HCT116 (cell line): Measurements from ENCODE around the gene CAMK2A. TPM values are rescaled to one million over a fixed set of nuclear protein-coding genes. Genes with fewer than 3 reads are reported as not detected.
A peak's percentile ranks its signal among the peaks of the same experiment; 100 is the strongest.

Experiments used
- ATAC-seq: fragments of 200-7000 bp; cut with Tn5 transposase; 2 replicates; pipeline ENCODE4 v1.9.1; 2020; ENCODE audit warnings: mild to moderate bottlenecking, moderate library complexity
- BruUV-seq: library from RNA; stranded (reverse); fragments of 400-500 nt; replicated peaks from 2 replicates; lab custom pipeline; 2021; lab: Mats Ljungman, UMichigan
- CTCF ChIA-PET: fragments of 300-600 bp; sonication (Branson Sonifier 250); formaldehyde crosslinking; loops from one replicate; lab custom pipeline; 2021; ENCODE audit warnings: antibody characterized with exemption; lab: Charles Lee
- POLR2A ChIA-PET: fragments of 300-600, 350-600 bp; sonication (Branson Sonifier 250); formaldehyde crosslinking; loops from one replicate; lab custom pipeline; 2021; ENCODE audit warnings: antibody characterized with exemption; lab: Charles Lee
- RAD21 ChIA-PET, 2 experiments: fragments of 300-600 bp; sonication (Branson Sonifier 250); formaldehyde crosslinking; loops; one replicate each; lab custom pipeline; 2023; ENCODE audit warnings: low total read pairs in 2 of 2; ENCODE audit not compliant: uncharacterized antibody in 2 of 2, unreplicated experiment in 2 of 2, low non-redundant PET in 1 of 2; lab: Charles Lee
- DNase-seq: peaks from one replicate; pipeline ENCODE4 v3.0.0-alpha.2; 2010; ENCODE audit warnings: low read depth, low spot score
- H2AFZ ChIP-seq: fragments of 200-600 bp; shearing (Covaris generic), sonication (generic); 2 replicates; pipeline ENCODE4 v1.6.1; 2017; ENCODE audit warnings: low read depth, mixed run types, mixed read lengths, antibody characterized with exemption, low read length; ENCODE audit not compliant: poor library complexity, severe bottlenecking
- H3K27ac ChIP-seq: 2 replicates; pipeline ENCODE4 v1.5.1; 2012; ENCODE audit warnings: low read depth, low read length
- H3K27me3 ChIP-seq: fragments of 200-600 bp; sonication (generic); 2 replicates; pipeline ENCODE4 v1.6.1; 2016; ENCODE audit warnings: mixed run types, low read length, mixed read lengths; ENCODE audit not compliant: insufficient read depth
- H3K36me3 ChIP-seq, 2 experiments: fragments of 200-500 bp in 1 of 2; fragments of 200-600 bp in 1 of 2; sonication (Bioruptor generic) in 1 of 2; sonication (generic) in 1 of 2; 2 replicates each; pipeline versions ENCODE4 v1.5.1 to v1.6.1; 2014 to 2016; ENCODE audit warnings: low read length in 2 of 2, inconsistent platforms in 1 of 2, mixed read lengths in 1 of 2, mixed run types in 1 of 2; ENCODE audit not compliant: insufficient read depth in 2 of 2, control insufficient read depth in 1 of 2
- H3K4me1 ChIP-seq, 2 experiments: fragments of 200-600 bp in 1 of 2; sonication (generic) in 1 of 2; 2 replicates each; pipeline versions ENCODE4 v1.5.1 to v1.6.1; 2012 to 2017; ENCODE audit warnings: low read length in 2 of 2, inconsistent platforms in 1 of 2, mild to moderate bottlenecking in 1 of 2, mixed read lengths in 1 of 2, mixed run types in 1 of 2, moderate library complexity in 1 of 2; ENCODE audit not compliant: insufficient read depth in 2 of 2, control insufficient read depth in 1 of 2
- H3K4me2 ChIP-seq: fragments of 200-600 bp; sonication (generic); 2 replicates; pipeline ENCODE4 v1.6.1; 2017; ENCODE audit warnings: mixed run types, low read length, mixed read lengths
- H3K4me3 ChIP-seq, 2 experiments: fragments of 200-600 bp in 1 of 2; sonication (generic) in 1 of 2; replicated peaks in 1 of 2; 2 replicates each; pipeline ENCODE4 v1.5.1; 2011 to 2016; ENCODE audit warnings: low read length in 2 of 2, control low read depth in 1 of 2, low read depth in 1 of 2, mild to moderate bottlenecking in 1 of 2, mixed read lengths in 1 of 2, mixed run types in 1 of 2
- H3K79me2 ChIP-seq: fragments of 200-600 bp; sonication (generic); 2 replicates; pipeline ENCODE4 v1.6.1; 2017; ENCODE audit warnings: mild to moderate bottlenecking, mixed run types, low read length, moderate library complexity, mixed read lengths; ENCODE audit not compliant: insufficient read depth
- H3K9ac ChIP-seq: fragments of 200-600 bp; sonication (generic); 2 replicates; pipeline ENCODE4 v1.6.1; 2016; ENCODE audit warnings: low read length, mixed read lengths
- H3K9me2 ChIP-seq: fragments of 200-600 bp; sonication (generic), shearing (Covaris generic); 2 replicates; pipeline ENCODE4 v1.6.1; 2017; ENCODE audit warnings: mixed run types, mild to moderate bottlenecking, moderate library complexity; ENCODE audit not compliant: insufficient read depth
- H3K9me3 ChIP-seq, 2 experiments: fragments of 200-500 bp in 1 of 2; fragments of 200-600 bp in 1 of 2; sonication (Bioruptor generic) in 1 of 2; sonication (generic) in 1 of 2; 2 replicates each; pipeline ENCODE4 v1.6.1; 2014 to 2017; ENCODE audit warnings: low read length in 2 of 2, mixed read lengths in 2 of 2, inconsistent platforms in 1 of 2, low read depth in 1 of 2, mild to moderate bottlenecking in 1 of 2, mixed run types in 1 of 2, moderate library complexity in 1 of 2; ENCODE audit not compliant: control insufficient read depth in 1 of 2, insufficient read depth in 1 of 2
- H4K20me1 ChIP-seq: fragments of 200-600 bp; sonication (generic), shearing (Covaris generic); 2 replicates; pipeline ENCODE4 v1.6.1; 2017; ENCODE audit warnings: mixed run types, mild to moderate bottlenecking, moderate library complexity; ENCODE audit not compliant: insufficient read depth
- ATF3 ChIP-seq: IDR thresholded peaks from 2 replicates; pipeline ENCODE4 v1.6.1; 2012
- CEBPB ChIP-seq: IDR thresholded peaks from 2 replicates; pipeline ENCODE4 v1.6.1; 2012; ENCODE audit warnings: low read depth
- ELF1 ChIP-seq: IDR thresholded peaks from 2 replicates; pipeline ENCODE4 v1.6.1; 2012; ENCODE audit warnings: low read depth, borderline replicate concordance
- EZH2 ChIP-seq: fragments of 200-600 bp; sonication (generic); IDR thresholded peaks from 2 replicates; pipeline ENCODE4 v1.6.1; 2017; ENCODE audit warnings: antibody characterized with exemption, mixed run types
- POLR2AphosphoS5 ChIP-seq: IDR thresholded peaks from 2 replicates; pipeline ENCODE4 v1.6.1; 2011; ENCODE audit warnings: mild to moderate bottlenecking, low read depth, low read length, moderate library complexity
- SP1 ChIP-seq: IDR thresholded peaks from 2 replicates; pipeline ENCODE4 v1.6.1; 2012; ENCODE audit warnings: low read depth
- SRF ChIP-seq: IDR thresholded peaks from 2 replicates; pipeline ENCODE4 v1.6.1; 2012; ENCODE audit warnings: low read depth
- YY1 ChIP-seq: IDR thresholded peaks from 2 replicates; pipeline ENCODE4 v1.6.1; 2011; ENCODE audit warnings: low read length, low read depth, moderate library complexity, mild to moderate bottlenecking; ENCODE audit not compliant: insufficient replicate concordance; ENCODE audit errors: extremely low read depth
- ZBTB33 ChIP-seq: IDR thresholded peaks from 2 replicates; pipeline ENCODE4 v1.6.1; 2011; ENCODE audit warnings: mild to moderate bottlenecking, low read length, moderate library complexity; ENCODE audit not compliant: insufficient replicate concordance; ENCODE audit errors: extremely low read depth
- ZFX ChIP-seq: fragments of 450-650 bp; IDR thresholded peaks from 2 replicates; pipeline ENCODE4 v1.6.1; 2017
- intact Hi-C: fragments of 100-400 bp; cut with micrococcal nuclease; formaldehyde crosslinking; loops from 2 replicates; pipeline ENCODE4 v1.10.0; 2022
- total RNA-seq: library from RNA; stranded (reverse); gene quantifications from one replicate; pipeline ENCODE4 v1.2.1, GENCODE V29; 2021; ENCODE audit not compliant: unreplicated experiment
- TF ChIP-seq, protein P1 (sequence below): IDR thresholded peaks from 2 replicates; pipeline ENCODE4 v1.6.1; 2012; ENCODE audit warnings: low read depth

The CAMK2A gene
- total RNA-seq, 1 experiment from 2014 or later, result not detected

DNA sequence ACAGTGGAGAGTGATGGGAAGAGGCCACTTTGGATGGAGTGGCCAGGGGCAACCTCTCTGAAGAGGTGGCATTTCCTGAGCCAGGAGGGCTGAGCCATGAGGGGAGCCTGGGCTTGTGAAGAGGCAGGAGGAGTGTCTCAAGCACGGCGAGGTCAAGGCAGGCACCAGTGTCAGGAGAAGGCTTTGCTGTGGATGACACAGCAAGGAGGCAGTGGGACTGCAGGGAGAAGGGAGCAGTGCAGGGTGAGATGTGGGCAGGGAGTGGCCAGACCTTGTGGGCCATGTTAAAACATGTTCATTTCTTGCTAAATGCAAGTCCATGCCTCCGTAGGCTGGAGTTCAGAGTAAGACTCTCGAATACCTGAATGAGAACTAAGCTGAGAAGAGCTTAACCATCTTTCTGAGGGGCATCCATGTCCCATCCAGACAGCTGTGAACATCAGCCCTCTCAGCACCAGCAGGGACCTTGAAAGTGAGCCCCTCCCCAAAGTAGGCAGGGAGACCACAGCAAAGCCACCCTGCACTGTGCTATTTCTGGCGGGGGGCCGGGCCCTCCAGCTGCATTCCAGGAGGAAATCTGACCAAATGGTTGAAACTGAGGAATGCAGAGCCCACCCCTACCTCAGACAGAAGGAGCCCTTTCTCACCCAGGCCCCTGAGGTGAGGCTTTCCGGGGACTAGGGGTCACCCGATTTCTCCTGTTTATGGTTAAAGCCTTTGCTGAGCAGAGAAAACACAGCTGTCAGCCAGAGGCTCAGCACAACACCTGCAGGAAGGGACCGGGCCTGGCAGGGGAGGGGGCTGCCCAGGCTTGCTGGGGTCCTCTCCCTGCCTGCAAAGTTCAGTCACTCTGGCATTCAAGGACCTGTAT is 29.3 kb upstream of the CAMK2A start:
- no peaks in the 10 kb centered on the region for H3K79me2 ChIP-seq
- H3K9ac ChIP-seq, result no peak overlapping the region
- H3K9me2 ChIP-seq, result no peaks in the 10 kb centered on the region
- peaks cover 16 to 59% of the 10 kb centered on the region in 2 experiments for H3K4me1 ChIP-seq
- BruUV-seq, result no TSS peak
- no peak overlapping the region for H2AFZ ChIP-seq
- no peaks in the 10 kb centered on the region for H4K20me1 ChIP-seq
- RAD21 ChIA-PET, result no interaction called here
- no peaks in the 10 kb centered on the region for H3K36me3 ChIP-seq
- ATAC-seq (no peak), DNase-seq (no peak)
- TF ChIP-seq ATF3, result no peak
- TF ChIP-seq SRF, result no peak
- TF ChIP-seq YY1, result no peak
- TF ChIP-seq CEBPB, result no peak
- TF ChIP-seq, protein P1, sequence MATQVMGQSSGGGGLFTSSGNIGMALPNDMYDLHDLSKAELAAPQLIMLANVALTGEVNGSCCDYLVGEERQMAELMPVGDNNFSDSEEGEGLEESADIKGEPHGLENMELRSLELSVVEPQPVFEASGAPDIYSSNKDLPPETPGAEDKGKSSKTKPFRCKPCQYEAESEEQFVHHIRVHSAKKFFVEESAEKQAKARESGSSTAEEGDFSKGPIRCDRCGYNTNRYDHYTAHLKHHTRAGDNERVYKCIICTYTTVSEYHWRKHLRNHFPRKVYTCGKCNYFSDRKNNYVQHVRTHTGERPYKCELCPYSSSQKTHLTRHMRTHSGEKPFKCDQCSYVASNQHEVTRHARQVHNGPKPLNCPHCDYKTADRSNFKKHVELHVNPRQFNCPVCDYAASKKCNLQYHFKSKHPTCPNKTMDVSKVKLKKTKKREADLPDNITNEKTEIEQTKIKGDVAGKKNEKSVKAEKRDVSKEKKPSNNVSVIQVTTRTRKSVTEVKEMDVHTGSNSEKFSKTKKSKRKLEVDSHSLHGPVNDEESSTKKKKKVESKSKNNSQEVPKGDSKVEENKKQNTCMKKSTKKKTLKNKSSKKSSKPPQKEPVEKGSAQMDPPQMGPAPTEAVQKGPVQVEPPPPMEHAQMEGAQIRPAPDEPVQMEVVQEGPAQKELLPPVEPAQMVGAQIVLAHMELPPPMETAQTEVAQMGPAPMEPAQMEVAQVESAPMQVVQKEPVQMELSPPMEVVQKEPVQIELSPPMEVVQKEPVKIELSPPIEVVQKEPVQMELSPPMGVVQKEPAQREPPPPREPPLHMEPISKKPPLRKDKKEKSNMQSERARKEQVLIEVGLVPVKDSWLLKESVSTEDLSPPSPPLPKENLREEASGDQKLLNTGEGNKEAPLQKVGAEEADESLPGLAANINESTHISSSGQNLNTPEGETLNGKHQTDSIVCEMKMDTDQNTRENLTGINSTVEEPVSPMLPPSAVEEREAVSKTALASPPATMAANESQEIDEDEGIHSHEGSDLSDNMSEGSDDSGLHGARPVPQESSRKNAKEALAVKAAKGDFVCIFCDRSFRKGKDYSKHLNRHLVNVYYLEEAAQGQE, result no peak
- no peak for TF ChIP-seq ELF1
- no peak for TF ChIP-seq EZH2
- TF ChIP-seq POLR2AphosphoS5, result no peak
- TF ChIP-seq SP1, result no peak
- TF ChIP-seq ZBTB33, result no peak
- no peak for TF ChIP-seq ZFX
- H3K9me3 ChIP-seq, result no peaks in the 10 kb centered on the region
- intact Hi-C loops, result no loop called here
- POLR2A ChIA-PET, result no interaction called here
- H3K4me3 ChIP-seq, result no peak overlapping the region
- no peak overlapping the region for H3K27ac ChIP-seq
- peak overlapping the region; percentile 69 for H3K4me2 ChIP-seq
- CTCF ChIA-PET, result no interaction called here
- H3K27me3 ChIP-seq, result no peaks in the 10 kb centered on the region
